Peyer's patch (tissue), 4 donors: ENCODE measurements around the gene LATS1.

Experiments used
- CTCF ChIP-seq, 6 experiments: fragments of 450-650 bp in 4 of 6; fragments of 200-600 bp in 2 of 6; sonication (generic) in 1 of 6; IDR thresholded peaks; one replicate each; pipeline ENCODE4 v1.5.1; 2017 to 2019; ENCODE audit warnings: antibody characterized with exemption in 6 of 6, mild to moderate bottlenecking in 3 of 6, moderate library complexity in 1 of 6
- POLR2A ChIP-seq, 2 donors: fragments of 450-650 bp; IDR thresholded peaks; one replicate each; pipeline ENCODE4 v1.5.1; 2017; ENCODE audit warnings: antibody characterized with exemption in 2 of 2, mild to moderate bottlenecking in 2 of 2, moderate library complexity in 2 of 2

- TF ChIP-seq POLR2A (IDR thresholded peaks at IDR 0.05), result no peak
- no peak for TF ChIP-seq CTCF (IDR thresholded peaks at IDR 0.05)
Measured at GRCh38 chr6:149696901-149697300, 21.0 kb downstream of the LATS1 start.
